Stimulated activated CD8-positive, alpha-beta memory T cell treated with anti-CD3 and anti-CD28 coated beads, Interleukin-15, amount 100 ng/mL, for 48 hours (primary cell): Measurements from ENCODE around the gene FBXO2.
"Not testable (repeated sequence)": the region's sequence is repeated elsewhere in the genome, so short reads cannot be mapped to it uniquely, and the experiment has no call there.

ENCODE experiments used
- DNase-seq, 2 donors: peaks; one replicate each; pipeline ENCODE4 v3.0.0-alpha.2; 2020; ENCODE audit warnings: low read depth in 2 of 2

Gene FBXO2

GRCh38 chr1:11629184-11630016 is 24.8 kb downstream of the FBXO2 start:
- no peak for DNase-seq

- DNase-seq = no peak
Measured at GRCh38 chr1:11628767-11629166, 25.5 kb downstream of the FBXO2 start.

- no peak for DNase-seq
Measured at GRCh38 chr1:11626551-11626950, 27.7 kb downstream of the FBXO2 start.

- DNase-seq = no peak
Measured at GRCh38 chr1:11623702-11624101, 30.5 kb downstream of the FBXO2 start.

GRCh38 chr1:11622398-11622797 is 31.8 kb downstream of the FBXO2 start:
- no peak for DNase-seq

- no peak for DNase-seq
Measured at GRCh38 chr1:11620924-11621323, 33.3 kb downstream of the FBXO2 start.

- DNase-seq = no peak
Measured at GRCh38 chr1:11620405-11620804, 33.8 kb downstream of the FBXO2 start.

- DNase-seq = no peak
Measured at GRCh38 chr1:11617741-11618140, 36.5 kb downstream of the FBXO2 start.

- DNase-seq = no peak
Measured at GRCh38 chr1:11617314-11617713, 36.9 kb downstream of the FBXO2 start.

- no peak for DNase-seq
Measured at GRCh38 chr1:11616766-11617165, 37.5 kb downstream of the FBXO2 start.

GRCh38 chr1:11615090-11615489 is 39.1 kb downstream of the FBXO2 start:
- DNase-seq = no peak

- no peak for DNase-seq
Measured at GRCh38 chr1:11613347-11613746, 40.9 kb downstream of the FBXO2 start.

GRCh38 chr1:11611638-11612327 is 42.4 kb downstream of the FBXO2 start:
- DNase-seq = no peak

- no peak for DNase-seq
Measured at GRCh38 chr1:11610629-11611180, 43.5 kb downstream of the FBXO2 start.

- DNase-seq = not testable (repeated sequence)
Measured at GRCh38 chr1:11609378-11609777, 44.9 kb downstream of the FBXO2 start.

- not testable (repeated sequence) for DNase-seq
Measured at GRCh38 chr1:11608596-11609130, 45.6 kb downstream of the FBXO2 start.

- no peak for DNase-seq
Measured at GRCh38 chr1:11606775-11607174, 47.5 kb downstream of the FBXO2 start.

GRCh38 chr1:11602981-11603380 is 51.2 kb downstream of the FBXO2 start:
- DNase-seq = no peak

GRCh38 chr1:11602424-11602823 is 51.8 kb downstream of the FBXO2 start:
- no peak for DNase-seq

GRCh38 chr1:11600836-11601235 is 53.4 kb downstream of the FBXO2 start:
- no peak for DNase-seq

- DNase-seq = no peak
Measured at GRCh38 chr1:11599891-11600576, 54.2 kb downstream of the FBXO2 start.

GRCh38 chr1:11598461-11598860 is 55.8 kb downstream of the FBXO2 start:
- no peak for DNase-seq
